HG03108 (cell line): ENCODE data around the gene NFIC.
"Not testable (repeated sequence)": the region's sequence is repeated elsewhere in the genome, so short reads cannot be mapped to it uniquely, and the experiment has no call there.

ENCODE experiments used
- ATAC-seq: cut with Tn5 transposase; IDR thresholded peaks from one replicate; pipeline ENCODE4 v1.9.1; 2021; ENCODE audit warnings: moderate library complexity; ENCODE audit not compliant: unreplicated experiment

Gene NFIC

DNA sequence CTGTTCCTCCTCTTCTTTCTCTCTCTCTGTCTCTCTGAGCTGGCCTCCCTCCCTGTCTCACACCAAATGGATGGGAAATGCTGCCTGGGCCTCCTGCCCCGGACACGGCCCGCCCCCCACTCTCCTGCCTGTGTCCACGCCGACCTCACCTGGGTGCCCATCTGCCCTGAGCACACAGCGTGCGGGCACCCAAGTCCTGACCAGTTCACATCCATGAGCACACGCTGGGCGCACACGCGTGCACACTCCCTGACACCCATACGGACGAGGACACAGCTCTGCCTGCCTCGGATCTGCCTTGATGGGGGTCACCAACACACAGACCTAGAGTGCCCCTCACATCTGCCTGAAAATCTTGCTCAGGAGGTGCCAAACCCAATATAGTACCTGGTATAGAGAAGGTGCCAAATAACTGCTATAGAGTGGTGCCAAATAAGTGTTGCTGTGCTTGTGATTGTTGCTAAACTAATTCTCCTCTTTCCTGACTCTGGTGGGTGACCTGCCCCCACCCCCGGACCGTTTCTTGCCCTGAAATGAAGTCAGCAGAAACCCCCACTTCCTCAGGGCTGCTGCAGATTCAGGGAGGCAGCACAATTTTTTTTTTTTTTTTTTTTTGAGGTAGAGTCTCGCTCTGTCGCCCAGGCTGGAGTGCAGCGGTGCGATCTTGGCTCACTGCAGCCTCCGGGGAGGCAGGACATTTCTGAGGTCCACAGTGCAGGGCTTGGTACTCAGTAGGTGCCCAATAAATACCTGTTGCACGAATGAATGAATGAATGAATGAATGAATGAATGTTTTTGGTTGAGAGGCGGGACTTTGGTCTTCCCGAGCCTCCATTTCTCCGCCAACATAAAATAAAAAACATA lies 4.6 kb downstream of the NFIC start:
- ATAC-seq = no peak

DNA sequence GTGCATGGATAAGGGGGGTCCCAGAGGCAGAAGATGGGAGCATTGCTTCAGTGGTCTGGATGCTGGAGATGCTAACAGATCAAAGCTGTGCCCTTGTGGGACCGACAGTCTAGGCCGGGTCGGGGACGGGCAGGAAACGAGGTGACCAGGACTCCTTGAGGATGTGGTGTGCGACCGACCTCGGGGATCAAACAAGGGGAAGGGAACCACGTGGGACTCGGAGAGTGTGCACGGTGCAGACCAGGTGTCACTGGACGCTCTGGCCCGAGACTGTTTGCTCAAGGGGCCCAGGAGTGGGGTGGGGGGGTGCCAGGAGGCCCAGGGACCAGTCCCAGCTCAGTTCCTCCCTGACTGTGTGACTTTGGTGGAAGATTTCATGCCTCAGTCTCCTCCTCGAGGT lies 6.0 kb downstream of the NFIC start:
- ATAC-seq = no peak

DNA sequence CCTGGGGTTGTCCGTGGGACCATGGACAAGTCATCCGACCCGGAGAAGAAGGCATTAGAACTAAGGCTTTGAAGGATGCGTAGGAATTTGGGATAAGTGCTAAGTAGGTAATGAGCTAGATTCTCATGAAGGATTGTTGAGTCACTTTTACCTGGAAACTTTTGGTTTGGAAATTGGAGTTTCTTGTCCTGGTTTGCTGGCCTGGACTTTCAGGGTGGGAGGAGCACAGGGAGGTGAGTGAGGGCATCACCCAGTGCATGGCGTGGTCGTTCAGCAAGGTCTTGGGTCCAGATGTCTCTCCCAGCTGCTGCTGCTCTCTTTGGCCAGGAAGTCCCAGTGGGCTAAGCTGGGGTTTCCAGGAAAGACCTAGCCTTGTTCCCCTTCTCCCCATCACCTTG lies 7.6 kb downstream of the NFIC start:
- ATAC-seq = no peak

DNA sequence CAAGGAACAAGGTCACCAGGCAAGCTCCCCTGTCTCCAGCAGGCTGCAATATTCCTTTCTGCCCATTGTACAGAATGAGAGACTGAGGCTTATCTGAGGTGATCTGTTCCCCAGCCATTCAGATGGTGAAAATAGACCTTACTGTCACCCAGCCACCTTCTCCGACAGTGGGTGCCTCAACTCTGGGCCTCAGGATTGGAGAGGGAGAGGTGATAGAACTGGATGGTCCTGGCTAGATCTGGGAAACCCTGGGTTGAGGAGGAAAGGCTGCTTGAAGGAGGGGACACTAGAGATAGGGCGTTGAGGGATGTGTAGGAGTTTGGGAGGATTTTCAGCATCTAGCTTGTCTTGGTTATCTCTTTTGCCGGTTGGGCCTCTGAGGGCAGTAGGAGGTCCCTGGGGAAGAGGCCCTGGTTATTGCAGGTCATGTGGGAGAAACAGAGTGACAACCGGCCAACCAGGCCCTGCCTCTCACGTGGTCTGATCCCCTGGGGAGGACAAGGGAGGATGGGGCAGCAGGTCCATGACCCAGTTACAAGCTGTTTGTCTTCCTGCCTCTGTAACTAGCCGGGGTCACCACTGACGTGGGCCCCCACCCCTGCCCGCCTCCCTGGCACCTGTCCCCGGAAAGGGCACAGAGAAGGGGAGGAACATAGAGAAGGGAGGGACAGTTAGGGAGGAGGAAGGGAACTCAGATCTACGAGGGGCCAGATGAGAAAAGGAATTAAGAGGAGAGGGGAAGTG lies 8.2 kb downstream of the NFIC start:
- ATAC-seq = no peak

DNA sequence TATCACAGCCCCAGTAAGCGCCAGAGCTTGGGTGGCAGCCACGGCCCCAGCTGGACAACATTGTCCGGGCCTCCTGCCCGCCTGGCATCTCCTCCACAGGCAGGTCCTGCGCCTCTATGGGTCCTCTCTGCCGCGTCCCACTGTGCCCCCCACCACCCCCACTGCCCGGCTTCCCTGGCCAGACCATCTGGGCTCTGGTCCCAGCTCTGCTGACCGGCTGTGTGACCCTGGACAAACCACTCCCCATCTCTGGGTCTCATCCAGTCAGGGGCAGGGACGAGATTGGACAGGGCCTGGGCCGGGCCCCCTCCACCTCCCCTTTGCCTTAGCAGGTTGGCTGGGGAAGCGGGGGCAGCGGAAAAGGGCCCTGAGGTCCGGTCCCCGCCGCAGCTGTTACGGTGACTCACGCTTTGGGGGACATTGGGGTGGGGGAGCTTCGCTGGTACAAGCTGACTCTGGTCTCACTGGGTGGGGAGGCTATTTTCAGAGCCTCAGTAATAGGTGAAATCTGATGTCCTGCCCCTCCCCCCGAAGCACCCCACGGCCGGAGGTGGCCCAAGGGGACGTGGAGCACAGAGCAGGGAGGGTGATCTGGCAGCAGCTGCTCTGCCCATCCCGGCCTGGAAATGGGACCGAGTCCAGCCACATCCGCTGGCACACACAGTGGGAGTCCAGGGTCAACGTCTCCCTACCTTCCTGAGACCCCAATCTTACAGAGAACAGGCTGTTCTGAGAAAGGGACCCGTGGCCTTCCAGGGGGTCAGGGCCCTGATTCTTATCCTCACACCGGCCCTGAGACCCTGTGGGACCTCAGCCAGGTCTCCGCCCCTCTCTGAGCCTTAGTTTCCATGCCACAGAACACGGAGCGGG lies 9.1 kb downstream of the NFIC start:
- no peak for ATAC-seq

DNA sequence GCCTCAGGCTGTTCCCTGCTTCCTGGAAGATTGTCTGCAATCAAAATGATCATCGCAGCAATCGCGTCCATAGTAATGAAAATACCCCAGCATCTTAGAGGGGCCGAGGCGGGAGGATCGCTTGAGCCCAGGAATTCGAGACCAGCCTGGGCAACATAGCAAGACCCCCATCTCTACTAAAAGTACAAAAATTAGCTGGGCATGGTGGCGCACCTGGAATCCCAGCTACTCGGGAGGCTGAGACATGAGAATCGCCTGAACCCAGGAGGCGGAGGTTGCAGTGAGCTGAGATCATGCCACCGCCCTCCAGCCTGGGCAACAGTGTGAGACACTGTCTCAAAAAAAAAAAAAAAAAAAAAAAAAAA lies 9.7 kb downstream of the NFIC start:
- not testable (repeated sequence) for ATAC-seq

DNA sequence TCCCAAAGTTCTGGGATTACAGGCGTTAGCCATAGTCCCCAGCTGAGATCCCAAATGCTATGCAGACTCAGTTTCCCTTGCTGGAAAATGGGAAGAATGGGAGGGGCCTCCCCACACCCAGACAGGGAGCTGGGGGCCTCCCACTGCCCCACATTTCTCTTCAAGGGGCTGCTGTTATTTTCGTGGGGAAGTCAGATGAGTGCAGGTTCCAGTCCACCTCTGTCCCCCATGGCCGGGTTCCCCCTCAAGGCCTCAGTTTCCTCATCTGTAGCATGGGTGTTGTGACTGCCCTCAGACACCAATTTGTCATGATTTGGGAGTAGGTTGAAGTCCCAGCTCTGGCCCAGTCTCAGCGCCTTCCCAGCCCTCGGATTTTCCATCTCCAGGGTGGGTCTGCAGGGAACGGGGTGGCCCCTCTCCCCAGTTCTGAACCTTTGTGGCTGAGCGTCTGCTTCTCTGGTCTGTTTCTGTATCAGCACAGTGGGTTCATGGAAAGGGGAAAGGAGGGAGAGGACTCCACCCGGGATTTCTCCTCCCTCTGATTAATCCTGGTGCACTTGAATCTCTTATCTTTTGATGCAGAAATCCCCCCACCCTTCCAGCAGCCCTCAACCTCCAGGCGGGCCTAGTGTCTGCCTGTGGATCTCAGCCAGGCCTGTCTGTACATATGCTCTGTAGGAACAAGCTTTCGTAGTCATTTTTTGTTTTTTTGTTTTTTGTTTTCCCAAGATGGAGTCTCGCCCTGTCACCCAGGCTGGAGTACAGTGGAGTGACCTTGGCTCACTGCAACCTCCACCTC lies 12.2 kb downstream of the NFIC start:
- ATAC-seq = no peak

DNA sequence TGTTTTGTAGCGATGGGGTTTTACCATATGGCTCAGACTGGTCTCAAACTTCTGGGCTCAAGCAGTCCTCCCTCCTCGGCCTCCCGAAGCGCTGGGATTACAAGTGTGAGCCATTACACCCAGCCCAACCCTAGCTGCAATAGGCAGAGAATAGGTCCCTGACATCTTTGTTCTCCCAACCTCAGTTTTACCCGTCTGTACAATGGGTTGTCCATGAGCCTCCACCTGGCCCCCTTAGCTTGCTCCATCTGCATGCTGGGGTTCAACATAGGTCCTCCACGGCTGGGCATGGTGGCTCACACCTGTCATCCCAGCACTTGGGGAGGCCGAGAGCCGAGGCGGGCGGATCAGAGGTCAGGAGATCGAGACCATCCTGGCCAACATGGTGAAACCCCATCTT lies 14.4 kb downstream of the NFIC start:
- ATAC-seq = no peak

DNA sequence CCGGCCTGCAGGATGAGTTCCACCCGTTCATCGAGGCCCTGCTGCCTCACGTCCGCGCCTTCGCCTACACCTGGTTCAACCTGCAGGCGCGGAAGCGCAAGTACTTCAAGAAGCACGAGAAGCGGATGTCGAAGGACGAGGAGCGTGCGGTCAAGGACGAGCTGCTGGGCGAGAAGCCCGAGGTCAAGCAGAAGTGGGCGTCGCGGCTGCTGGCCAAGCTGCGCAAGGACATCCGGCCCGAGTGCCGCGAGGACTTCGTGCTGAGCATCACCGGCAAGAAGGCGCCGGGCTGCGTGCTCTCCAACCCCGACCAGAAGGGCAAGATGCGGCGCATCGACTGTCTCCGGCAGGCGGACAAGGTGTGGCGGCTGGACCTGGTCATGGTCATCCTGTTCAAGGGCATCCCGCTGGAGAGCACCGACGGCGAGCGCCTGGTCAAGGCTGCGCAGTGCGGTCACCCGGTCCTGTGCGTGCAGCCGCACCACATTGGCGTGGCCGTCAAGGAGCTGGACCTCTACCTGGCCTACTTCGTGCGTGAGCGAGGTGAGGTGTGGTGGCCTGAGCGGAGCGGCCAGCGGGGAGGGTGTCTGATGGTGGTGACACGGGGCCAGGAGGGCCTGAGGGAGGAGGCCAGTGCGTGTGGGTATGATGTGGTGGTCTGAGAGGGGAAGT lies 15.5 kb downstream of the NFIC start:
- no peak for ATAC-seq

DNA sequence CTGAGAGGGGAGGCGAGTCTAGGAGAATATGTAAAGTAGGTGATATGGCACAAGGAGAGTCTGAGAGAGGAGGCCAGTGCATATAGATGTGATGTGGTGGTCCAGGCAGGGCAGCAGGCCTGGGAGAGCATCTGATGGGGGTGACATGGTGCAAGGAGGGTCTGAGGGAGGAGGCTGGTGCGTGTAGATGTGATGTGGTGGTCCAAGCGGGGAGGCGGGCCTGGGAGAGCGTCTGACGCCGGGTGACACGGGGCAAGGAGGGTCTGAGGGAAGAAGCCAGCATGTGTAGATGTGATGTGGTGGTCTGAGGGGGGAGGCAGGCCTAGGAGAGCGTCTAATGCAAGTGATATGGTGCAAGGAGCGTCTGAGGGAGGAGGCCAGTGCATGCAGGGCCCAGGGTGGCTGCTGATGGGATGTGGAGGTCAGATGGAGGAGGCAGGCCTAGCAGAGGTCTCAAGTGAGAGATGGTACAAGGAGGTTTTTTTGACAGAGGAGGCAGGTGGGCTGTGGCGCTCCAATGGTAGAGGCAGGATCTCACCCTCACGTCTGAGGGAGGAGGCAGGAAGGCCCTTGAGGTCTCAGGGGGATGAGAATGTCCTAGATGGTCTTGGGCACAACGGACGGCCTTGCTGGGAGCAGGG lies 16.2 kb downstream of the NFIC start:
- ATAC-seq = no peak

DNA sequence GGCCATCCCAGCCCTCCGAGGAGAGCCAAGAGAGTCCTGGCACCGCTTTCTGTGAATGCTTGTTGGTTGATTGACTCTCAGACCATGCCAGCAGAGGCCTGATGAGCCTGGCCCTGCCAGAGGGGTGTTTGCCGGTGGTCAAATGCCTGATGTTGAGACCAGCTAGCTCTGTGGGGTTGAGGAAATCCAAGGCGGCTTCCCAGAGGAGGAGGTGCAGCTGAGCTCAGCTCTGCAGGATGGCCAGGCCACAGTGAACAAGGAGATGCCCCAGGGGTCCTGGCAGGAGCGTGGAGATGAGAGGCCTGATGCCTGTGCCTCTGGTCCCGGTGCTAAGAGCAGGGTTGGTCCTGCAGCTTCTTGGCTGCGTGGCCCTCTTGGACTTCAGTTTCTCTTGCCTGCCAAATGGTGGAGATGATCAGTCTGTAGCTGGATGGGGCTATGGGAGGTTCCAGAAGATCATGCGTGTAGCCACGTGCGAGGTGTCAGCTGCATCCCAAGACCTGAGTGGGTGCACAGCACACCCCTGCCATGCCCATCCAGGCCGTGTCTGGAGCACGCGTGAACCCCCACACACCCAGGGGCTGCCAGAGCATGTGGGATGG lies 16.8 kb downstream of the NFIC start:
- ATAC-seq = no peak

DNA sequence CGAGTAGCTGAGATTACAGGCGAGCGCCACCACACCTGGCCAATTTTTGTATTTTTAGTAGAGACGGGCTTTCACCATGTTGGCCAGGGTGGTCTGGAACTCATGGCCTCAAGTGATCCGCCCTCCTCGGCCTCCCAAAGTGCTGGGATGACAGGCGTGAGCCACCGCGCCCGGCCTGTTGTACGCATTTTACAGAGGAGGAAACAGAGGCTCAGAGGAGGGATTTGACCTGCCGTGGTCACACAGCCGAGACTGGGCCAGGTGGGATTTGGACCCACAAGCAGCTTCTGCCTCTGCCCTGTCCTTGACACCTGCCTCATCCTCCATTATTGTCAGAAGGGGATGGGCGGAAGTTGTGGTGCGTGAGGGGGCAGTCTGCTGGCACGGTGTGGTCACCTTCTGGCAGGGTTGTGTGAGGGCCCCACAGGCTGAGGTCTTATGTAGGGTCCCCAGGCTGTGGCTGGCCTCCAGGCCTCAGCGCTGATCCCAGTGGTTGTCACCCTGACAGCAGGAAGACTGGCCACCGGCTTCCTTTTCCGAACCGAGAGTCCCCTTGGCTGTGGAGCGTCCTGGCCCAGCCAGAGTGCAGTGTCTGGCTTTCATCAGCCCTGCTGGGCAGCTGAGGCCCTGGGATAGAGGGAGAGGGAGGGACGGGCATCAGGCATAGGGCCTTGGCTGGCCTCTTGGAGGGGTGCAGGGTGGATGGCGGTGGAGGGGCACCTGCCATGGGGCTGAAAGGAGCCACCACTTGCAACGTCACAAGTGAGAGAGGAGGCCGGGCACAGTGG lies 20.3 kb downstream of the NFIC start:
- ATAC-seq = no peak

DNA sequence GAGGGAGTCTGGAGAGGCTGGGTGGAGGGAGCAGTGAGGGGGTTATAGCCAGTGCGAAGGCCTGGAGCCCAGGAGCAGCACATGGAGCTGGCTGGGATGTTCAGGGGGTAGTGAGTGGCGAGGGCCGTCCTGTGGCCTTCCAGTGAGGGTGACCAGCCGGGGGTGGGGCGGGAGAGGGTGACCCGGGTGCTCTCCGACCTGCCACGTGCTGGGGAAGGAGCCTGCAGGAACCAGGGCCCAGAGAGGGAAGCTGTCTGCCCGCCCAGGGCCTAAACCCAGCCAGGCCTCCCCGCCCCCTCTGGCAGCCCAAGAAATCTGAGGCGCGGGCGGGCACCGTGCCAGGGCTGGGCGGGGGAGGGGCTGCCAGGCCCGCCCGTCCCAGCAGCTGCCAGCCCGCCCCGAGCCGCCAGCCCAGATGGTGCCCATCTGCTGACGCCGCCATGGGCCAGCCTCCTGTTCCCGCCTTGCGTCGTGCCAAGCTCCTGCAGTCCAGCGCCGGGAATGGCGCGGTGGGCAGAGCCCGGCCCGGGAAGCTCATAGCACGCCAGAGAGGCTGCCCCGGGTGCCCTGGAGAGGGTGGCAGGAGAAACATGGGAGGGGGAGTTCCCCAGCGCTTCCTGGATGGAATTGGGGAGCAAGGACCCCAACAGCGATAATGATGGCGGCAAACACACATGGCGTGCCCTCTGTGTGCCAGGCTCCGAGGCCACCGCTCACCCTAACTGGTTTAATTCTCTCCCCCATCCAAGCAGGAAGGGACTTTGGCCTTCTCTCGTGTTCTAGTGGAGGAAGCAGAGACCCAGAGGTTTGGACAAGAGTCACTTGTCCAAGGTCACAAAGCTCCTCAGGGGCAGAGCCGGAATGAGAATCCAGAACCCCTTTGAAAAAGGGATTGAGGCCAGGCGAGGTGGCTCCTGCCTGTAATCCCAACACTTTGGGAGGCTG lies 21.5 kb downstream of the NFIC start:
- ATAC-seq = no peak

DNA sequence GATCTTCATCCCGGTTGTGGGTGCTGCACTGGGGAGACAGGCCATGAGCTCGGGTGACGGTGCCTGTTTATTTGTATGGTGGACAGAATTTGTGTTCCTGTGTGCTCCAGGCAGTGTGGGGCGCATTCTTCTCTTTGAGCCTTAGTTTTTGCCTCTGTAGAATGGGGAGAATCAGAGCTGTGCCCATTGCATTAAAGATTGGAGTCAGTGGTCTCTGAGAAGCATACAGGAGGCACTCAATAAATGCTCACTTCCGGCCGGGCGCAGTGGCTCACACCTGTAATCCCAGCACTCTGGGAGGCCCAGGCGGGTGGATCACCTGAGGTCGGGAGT lies 23.0 kb downstream of the NFIC start:
- no peak for ATAC-seq

DNA sequence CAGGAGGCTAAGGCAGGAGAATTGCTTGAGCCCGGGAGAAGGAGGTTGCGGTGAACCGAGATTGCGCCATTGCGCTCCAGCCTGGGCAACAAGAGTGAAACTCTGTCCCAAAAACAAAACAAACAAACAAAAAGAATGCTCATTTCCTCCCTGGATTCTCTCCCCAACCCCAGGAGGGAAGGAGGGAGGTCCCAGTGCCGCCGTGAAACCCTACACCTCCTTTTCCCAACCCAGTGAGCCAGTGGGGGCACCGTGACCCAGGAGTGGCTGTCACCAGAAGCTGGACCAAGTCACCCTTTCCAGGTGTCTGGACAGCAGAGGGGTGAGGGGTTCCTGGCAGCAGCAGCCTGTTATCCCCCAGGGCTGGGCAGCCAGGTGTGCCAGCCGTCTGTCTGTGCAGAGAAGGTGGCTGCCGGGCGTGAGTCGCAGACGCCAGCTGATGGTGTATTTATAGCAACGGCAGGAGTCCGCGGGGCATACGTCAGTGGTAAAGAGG lies 23.5 kb downstream of the NFIC start:
- no peak for ATAC-seq

DNA sequence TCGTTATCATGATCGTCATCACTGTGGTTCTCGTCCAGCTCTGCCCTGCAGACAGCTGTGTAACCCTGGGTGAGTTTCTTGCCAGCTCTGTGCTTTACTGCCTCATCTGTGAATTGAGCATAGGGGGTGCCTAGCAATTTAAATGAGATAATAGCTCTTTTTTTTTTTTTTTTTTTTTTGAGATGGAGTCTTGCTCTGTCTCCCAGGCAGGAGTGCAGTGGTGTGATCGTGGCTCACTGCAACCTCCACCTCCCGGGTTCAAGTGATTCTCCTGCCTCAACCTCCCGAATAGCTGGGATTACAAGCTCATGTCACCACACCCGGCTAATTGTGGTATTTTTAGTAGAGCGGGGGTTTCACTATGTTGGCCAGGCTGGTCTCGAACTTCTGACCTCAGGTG lies 25.5 kb downstream of the NFIC start:
- not testable (repeated sequence) for ATAC-seq

DNA sequence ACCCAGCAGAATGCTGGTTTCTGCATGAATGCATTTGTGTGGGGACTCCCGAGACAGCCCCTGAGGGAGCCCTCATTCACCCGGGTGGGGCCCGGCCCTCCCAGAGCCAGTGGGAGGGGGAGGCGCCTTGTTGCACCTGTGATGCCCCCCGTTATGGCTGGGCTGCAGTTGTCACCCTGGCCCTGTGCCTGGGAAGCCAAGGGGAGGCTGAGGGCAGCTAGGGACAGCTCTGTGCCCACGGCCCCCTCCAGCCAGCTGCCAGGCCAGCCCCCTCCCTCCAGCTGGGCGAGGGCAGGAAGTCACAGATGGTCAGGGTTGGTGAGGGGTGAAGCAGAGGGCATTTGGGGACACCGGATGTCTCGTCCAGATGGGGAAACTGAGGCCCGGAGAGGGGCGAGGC lies 26.1 kb downstream of the NFIC start:
- no peak for ATAC-seq
